Measurements from ENCODE around the gene PACRG. TPM values are rescaled to one million over a fixed set of nuclear protein-coding genes. Genes with fewer than 3 reads are reported as not detected.

The PACRG gene
- total and polyA plus RNA-seq, 2 of the 13 experiments (the other 11 are each of a cell fraction or from before 2014, with no cell fraction given), result 0.13 TPM; not detected in 1

DNA sequence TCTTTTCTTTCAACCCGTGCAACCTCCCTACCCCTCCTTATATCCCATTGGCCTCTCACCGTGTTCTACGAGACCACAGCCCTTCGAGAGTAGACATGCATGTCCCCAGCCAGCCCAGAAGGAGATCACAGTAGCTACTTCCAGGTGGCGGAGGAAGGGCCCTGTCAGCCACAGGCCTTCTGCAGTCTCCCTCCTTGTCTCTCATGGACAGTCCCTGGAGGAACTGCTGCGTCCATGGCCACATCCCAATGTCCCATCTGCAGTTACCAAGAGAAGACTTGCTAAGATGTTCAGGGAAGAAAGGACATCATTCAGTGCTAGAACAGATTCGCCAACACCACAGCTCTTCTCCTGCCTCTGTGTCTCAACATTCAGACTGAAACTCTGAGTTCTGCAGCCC is 625.2 kb downstream of the PACRG start:
- peaks cover 0 to 45% of the 10 kb centered on the region in 2 experiments; a peak in 3 of 5 replicates for H3K27me3 ChIP-seq (ENCODE audit: control insufficient read depth in 1 of 2, insufficient read depth in 2 of 2, low read length in 2 of 2)
- WGBS (ENCODE audit: low lambda C conversion rate), result 65% methylated on average over 7 of the region's 7 CpGs
- no peaks in the 10 kb centered on the region for H4K20me1 ChIP-seq (ENCODE audit: insufficient read depth, low read length)
- H3K9ac ChIP-seq (ENCODE audit: insufficient read depth, low read depth, low read length), result no peak overlapping the region
- DNase-seq (ENCODE audit: low spot score), result no peak
- ATAC-seq, result no peak
- H3K36me3 ChIP-seq (replicated peaks in 1 of 2; ENCODE audit: control insufficient read depth in 1 of 2, insufficient read depth in 2 of 2, low read length in 2 of 2), result no peaks in the 10 kb centered on the region
- BruUV-seq (replicated peaks), result no TSS peak
- TF ChIP-seq MEF2D (CRISPR knock-in tag; IDR thresholded peaks at IDR 0.05) (no peak), NFKB2 (CRISPR knock-in tag; IDR thresholded peaks at IDR 0.05; ENCODE audit: borderline replicate concordance) (no peak)
- CTCF ChIA-PET (ENCODE audit: low intra/inter-chr PET ratio, low total read pairs), result no interaction called here
- FAIRE-seq, result no peak
- H3K9me3 ChIP-seq (ENCODE audit: low read length), result no peaks in the 10 kb centered on the region
- H3K79me2 ChIP-seq (ENCODE audit: insufficient read depth, low read length), result no peaks in the 10 kb centered on the region
- no peaks in the 10 kb centered on the region for H3K4me1 ChIP-seq (ENCODE audit: insufficient read depth, low read length)
- no peak overlapping the region for H2AFZ ChIP-seq (ENCODE audit: low read length)
- no peak overlapping the region for H3K4me3 ChIP-seq (replicated peaks in 1 of 3; ENCODE audit: insufficient read depth in 1 of 3, low read depth in 2 of 3, low read length in 3 of 3)
- in situ Hi-C loops (cut with HindIII; ENCODE audit: extremely low pct_ligation_motif_present, low pct_unique_long_range_greater_than_20kb) (no loop called here), intact Hi-C loops (cut with micrococcal nuclease; ENCODE audit: unreplicated experiment) (no loop called here)
- POLR2A ChIA-PET, result no interaction called here
- no peak overlapping the region for H3K4me2 ChIP-seq (ENCODE audit: low read depth, low read length)
- H3K27ac ChIP-seq (ENCODE audit: extremely low read length, insufficient read depth, low read length), result no peak overlapping the region

DNA sequence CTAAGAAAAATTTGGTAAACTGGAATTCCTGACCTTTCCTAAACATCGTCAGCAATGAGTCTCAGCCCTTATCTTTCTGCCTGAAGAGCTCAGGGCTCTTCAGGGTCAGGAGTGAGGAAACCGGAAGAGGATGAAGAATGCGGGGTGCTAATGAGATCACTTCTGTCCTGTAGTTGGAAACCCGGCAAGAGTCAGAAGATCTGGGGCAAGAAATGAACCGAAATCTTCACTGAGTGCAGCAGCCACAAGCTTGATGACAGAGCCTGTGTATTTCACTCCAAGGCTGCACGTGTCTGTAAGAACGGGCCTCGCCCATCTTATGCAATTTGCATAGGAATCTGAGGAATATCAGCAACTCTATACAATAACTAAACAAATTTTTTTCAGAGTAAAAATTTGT is 626.3 kb downstream of the PACRG start:
- Histone ChIP-seq H3K9me3 (ENCODE audit: low read length) (no peaks in the 10 kb centered on the region), H4K20me1 (ENCODE audit: insufficient read depth, low read length) (no peaks in the 10 kb centered on the region), H3K4me3 (replicated peaks in 1 of 3; ENCODE audit: insufficient read depth in 1 of 3, low read depth in 2 of 3, low read length in 3 of 3) (no peak overlapping the region), H3K27me3 (ENCODE audit: control insufficient read depth in 1 of 2, insufficient read depth in 2 of 2, low read length in 2 of 2) (peaks cover 0 to 39% of the 10 kb centered on the region in 2 experiments; a peak in 3 of 5 replicates), H2AFZ (ENCODE audit: low read length) (no peak overlapping the region), H3K4me2 (ENCODE audit: low read depth, low read length) (no peak overlapping the region), H3K4me1 (ENCODE audit: insufficient read depth, low read length) (no peaks in the 10 kb centered on the region), H3K79me2 (ENCODE audit: insufficient read depth, low read length) (no peaks in the 10 kb centered on the region), H3K27ac (ENCODE audit: extremely low read length, insufficient read depth, low read length) (no peak overlapping the region), H3K9ac (ENCODE audit: insufficient read depth, low read depth, low read length) (no peak overlapping the region), H3K36me3 (replicated peaks in 1 of 2; ENCODE audit: control insufficient read depth in 1 of 2, insufficient read depth in 2 of 2, low read length in 2 of 2) (no peaks in the 10 kb centered on the region)
- TF ChIP-seq, protein P1, sequence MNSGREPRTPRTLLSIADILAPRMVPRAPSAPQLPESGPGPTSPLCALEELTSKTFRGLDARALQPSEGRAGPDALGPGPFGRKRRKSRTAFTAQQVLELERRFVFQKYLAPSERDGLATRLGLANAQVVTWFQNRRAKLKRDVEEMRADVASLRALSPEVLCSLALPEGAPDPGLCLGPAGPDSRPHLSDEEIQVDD (CRISPR knock-in tag; IDR thresholded peaks at IDR 0.05; ENCODE audit: borderline replicate concordance), result no peak
- TF ChIP-seq ZNF766 (CRISPR knock-in tag; IDR thresholded peaks at IDR 0.05; ENCODE audit: borderline replicate concordance) (no peak), MED13 (CRISPR knock-in tag; IDR thresholded peaks at IDR 0.05) (no peak), NFYB (CRISPR knock-in tag; IDR thresholded peaks at IDR 0.05) (no peak)
- TF ChIP-seq, protein P2, sequence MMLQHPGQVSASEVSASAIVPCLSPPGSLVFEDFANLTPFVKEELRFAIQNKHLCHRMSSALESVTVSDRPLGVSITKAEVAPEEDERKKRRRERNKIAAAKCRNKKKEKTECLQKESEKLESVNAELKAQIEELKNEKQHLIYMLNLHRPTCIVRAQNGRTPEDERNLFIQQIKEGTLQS (CRISPR knock-in tag; IDR thresholded peaks at IDR 0.05), result no peak
- DNase-seq (ENCODE audit: low spot score), result no peak
- POLR2A ChIA-PET, result no interaction called here
- ATAC-seq, result no peak
- in situ Hi-C loops (cut with HindIII; ENCODE audit: extremely low pct_ligation_motif_present, low pct_unique_long_range_greater_than_20kb) (no loop called here), intact Hi-C loops (cut with micrococcal nuclease; ENCODE audit: unreplicated experiment) (no loop called here)
- 59% methylated on average over 8 of the region's 8 CpGs for WGBS (ENCODE audit: low lambda C conversion rate)
- FAIRE-seq, result no peak
- BruUV-seq (replicated peaks), result no TSS peak
- CTCF ChIA-PET (ENCODE audit: low intra/inter-chr PET ratio, low total read pairs), result no interaction called here
